HEK293 (cell line): ENCODE measurements around the gene CACNA2D3.

ENCODE experiments used
- CTCF ChIA-PET: fragments of 350-600 bp; formaldehyde crosslinking; extraction: SDS; loops from one replicate; lab custom pipeline; 2021; ENCODE audit warnings: antibody characterized with exemption; lab: Yijun Ruan, JAX
- POLR2A ChIA-PET: fragments of 300-600 bp; formaldehyde crosslinking; extraction: SDS; loops from one replicate; lab custom pipeline; 2020; ENCODE audit warnings: antibody characterized with exemption, inconsistent platforms; lab: Yijun Ruan, JAX
- H3K27ac ChIP-seq: fragments of 200-500 bp; sonication (Bioruptor generic); 2 replicates; pipeline ENCODE4 v1.5.1; 2014; ENCODE audit warnings: low read depth, low read length, control low read depth, inconsistent platforms; ENCODE audit errors: extremely low read depth
- H3K36me3 ChIP-seq, 2 experiments: fragments of 200-500 bp in 1 of 2; sonication (Bioruptor generic) in 1 of 2; 1 replicate in 1 of 2; 2 replicates in 1 of 2; pipeline ENCODE4 v1.5.1; 2014 to 2017; ENCODE audit warnings: inconsistent platforms in 2 of 2, low read length in 2 of 2; ENCODE audit not compliant: control insufficient read depth in 2 of 2, insufficient read depth in 1 of 2
- H3K4me1 ChIP-seq: fragments of 200-500 bp; sonication (Bioruptor generic); 2 replicates; pipeline ENCODE4 v1.5.1; 2014; ENCODE audit warnings: mild to moderate bottlenecking, low read length, inconsistent platforms; ENCODE audit not compliant: control insufficient read depth, insufficient read depth
- H3K4me3 ChIP-seq: 2 replicates; pipeline ENCODE4 v1.5.1; 2011; ENCODE audit warnings: low read depth, mild to moderate bottlenecking, control low read depth, low read length, moderate library complexity
- H3K9me3 ChIP-seq: fragments of 200-500 bp; sonication (Bioruptor generic); 2 replicates; pipeline ENCODE4 v1.5.1; 2014; ENCODE audit warnings: low read depth, low read length, inconsistent platforms; ENCODE audit not compliant: control insufficient read depth, insufficient read depth
- INSM2 ChIP-seq: fragments of 450-650 bp; formaldehyde crosslinking; IDR thresholded peaks from 2 replicates; pipeline ENCODE4 v1.5.1; 2016; ENCODE audit warnings: missing biosample characterization, missing genetic modification characterization
- KLF17 ChIP-seq: fragments of 450-650 bp; formaldehyde crosslinking; IDR thresholded peaks from 2 replicates; pipeline ENCODE4 v1.5.1; 2016; ENCODE audit warnings: missing biosample characterization, missing genetic modification characterization
- KLF7 ChIP-seq: fragments of 450-650 bp; formaldehyde crosslinking; IDR thresholded peaks from 2 replicates; pipeline ENCODE4 v1.5.1; 2016; ENCODE audit warnings: missing biosample characterization, missing genetic modification characterization, borderline replicate concordance
- PRDM6 ChIP-seq: fragments of 450-650 bp; formaldehyde crosslinking; IDR thresholded peaks from 2 replicates; pipeline ENCODE4 v1.5.1; 2017; ENCODE audit warnings: missing biosample characterization, missing genetic modification characterization
- SETDB1 ChIP-seq: IDR thresholded peaks from one replicate; pipeline ENCODE4 v1.6.1; 2017; ENCODE audit warnings: mild to moderate bottlenecking, low read length, moderate library complexity, mixed read lengths; ENCODE audit not compliant: insufficient read length
- ZNF114 ChIP-seq: fragments of 450-650 bp; formaldehyde crosslinking; IDR thresholded peaks from 2 replicates; pipeline ENCODE4 v1.5.0; 2017; ENCODE audit warnings: missing biosample characterization, missing genetic modification characterization
- ZNF138 ChIP-seq: fragments of 450-650 bp; formaldehyde crosslinking; IDR thresholded peaks from 2 replicates; pipeline ENCODE4 v1.5.1; 2016; ENCODE audit warnings: missing biosample characterization, missing genetic modification characterization, borderline replicate concordance
- ZNF148 ChIP-seq: fragments of 450-650 bp; formaldehyde crosslinking; IDR thresholded peaks from 2 replicates; pipeline ENCODE4 v1.5.0; 2017; ENCODE audit warnings: missing biosample characterization, missing genetic modification characterization, borderline replicate concordance
- ZNF239 ChIP-seq: fragments of 450-650 bp; formaldehyde crosslinking; IDR thresholded peaks from 2 replicates; pipeline ENCODE4 v1.5.1; 2016; ENCODE audit warnings: missing biosample characterization, missing genetic modification characterization
- ZNF510 ChIP-seq: fragments of 450-650 bp; formaldehyde crosslinking; IDR thresholded peaks from 2 replicates; pipeline ENCODE4 v1.5.1; 2018; ENCODE audit warnings: mild to moderate bottlenecking, missing genetic modification characterization, missing biosample characterization; ENCODE audit not compliant: insufficient replicate concordance
- ZNF645 ChIP-seq: fragments of 450-650 bp; formaldehyde crosslinking; IDR thresholded peaks from 2 replicates; pipeline ENCODE4; 2016; ENCODE audit warnings: missing biosample characterization, missing genetic modification characterization
- ZSCAN16 ChIP-seq: fragments of 450-650 bp; formaldehyde crosslinking; IDR thresholded peaks from 2 replicates; pipeline ENCODE4 v1.5.1; 2016; ENCODE audit warnings: missing biosample characterization, missing genetic modification characterization

The CACNA2D3 gene

GRCh38 chr3:54311211-54311747 is 188.9 kb downstream of the CACNA2D3 start:
- Histone ChIP-seq H3K27ac (no peak overlapping the region), H3K4me3 (no peak overlapping the region)
- POLR2A ChIA-PET = no interaction called here
- no peak for TF ChIP-seq ZNF645 (tag by site-specific recombination)
- no peak for TF ChIP-seq ZNF148 (tag by site-specific recombination)
- TF ChIP-seq, all 188 proteins: peak for 0
- H3K4me1 ChIP-seq = no peaks in the 10 kb centered on the region
- CTCF ChIA-PET = no interaction called here
- no peaks in the 10 kb centered on the region for H3K9me3 ChIP-seq
- H3K36me3 ChIP-seq = no peaks in the 10 kb centered on the region

- Histone ChIP-seq H3K27ac (no peak overlapping the region), H3K4me1 (no peaks in the 10 kb centered on the region), H3K36me3 (no peaks in the 10 kb centered on the region), H3K9me3 (no peaks in the 10 kb centered on the region), H3K4me3 (no peak overlapping the region)
- ChIA-PET POLR2A (no interaction called here), CTCF (no interaction called here)
- TF ChIP-seq ZNF239 (tag by site-specific recombination) (no peak), PRDM6 (no peak), ZSCAN16 (no peak), KLF17 (tag by site-specific recombination) (no peak), KLF7 (tag by site-specific recombination) (no peak), SETDB1 (no peak), ZNF114 (tag by site-specific recombination) (no peak), INSM2 (tag by site-specific recombination) (no peak), ZNF138 (tag by site-specific recombination) (no peak), ZNF510 (tag by site-specific recombination) (no peak)
Observed at GRCh38 chr3:54312156-54312899, 190.0 kb downstream of the CACNA2D3 start.
